AG09309 (cell line): ENCODE measurements around the gene ARHGAP20.

ENCODE experiments used
- DNase-seq: peaks from one replicate; pipeline ENCODE4 v3.0.0-alpha.2; 2010; ENCODE audit warnings: low read depth
- H3K4me3 ChIP-seq: 2 replicates; pipeline ENCODE4 v1.5.1; 2011; ENCODE audit warnings: mild to moderate bottlenecking, low read depth, low read length, moderate library complexity; ENCODE audit not compliant: control insufficient read depth
- TF ChIP-seq, protein P1 (sequence below): IDR thresholded peaks from 2 replicates; pipeline ENCODE4 v1.5.1; 2011; ENCODE audit warnings: mild to moderate bottlenecking, low read depth, low read length, inconsistent platforms; ENCODE audit not compliant: insufficient read depth, control insufficient read depth; ENCODE audit errors: missing control alignments

The ARHGAP20 gene

DNA sequence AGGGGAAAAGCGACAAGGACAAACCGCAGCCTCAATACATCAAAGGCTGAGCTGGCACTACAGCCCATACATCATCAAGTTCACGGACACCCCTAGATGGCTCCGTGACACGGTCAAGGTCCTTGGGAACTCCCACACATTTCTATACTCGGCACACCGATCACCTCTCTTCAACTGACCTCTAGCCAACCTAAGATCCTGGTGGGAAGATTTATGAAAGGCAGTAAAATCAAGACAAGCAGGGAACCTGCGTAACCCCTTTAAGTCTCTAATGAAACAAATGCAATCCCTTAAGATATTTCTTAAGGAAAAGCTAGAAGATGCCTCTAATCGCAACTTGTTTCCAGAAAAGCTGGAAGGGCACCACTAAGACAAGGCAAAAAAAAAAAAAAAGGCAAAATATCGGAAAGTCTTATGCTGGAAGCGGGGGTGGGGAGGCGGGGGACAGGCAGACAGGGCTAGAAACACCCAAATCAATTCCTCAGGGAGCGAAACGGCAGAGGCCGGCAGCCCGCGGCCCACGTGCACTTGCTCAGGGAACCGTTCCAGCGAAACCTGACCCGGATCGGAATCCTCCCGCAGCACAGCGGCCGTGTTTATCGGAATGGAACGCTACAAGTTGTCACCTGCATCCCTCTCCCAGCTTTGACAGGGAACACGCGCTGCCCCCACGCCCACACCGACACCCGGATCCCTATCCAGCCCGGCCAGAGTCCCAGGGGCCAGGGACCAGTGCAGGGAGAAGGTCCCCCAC is 1.4 kb downstream of the ARHGAP20 start:
- no peak for DNase-seq
- H3K4me3 ChIP-seq = peak overlapping the region; percentile 68

DNA sequence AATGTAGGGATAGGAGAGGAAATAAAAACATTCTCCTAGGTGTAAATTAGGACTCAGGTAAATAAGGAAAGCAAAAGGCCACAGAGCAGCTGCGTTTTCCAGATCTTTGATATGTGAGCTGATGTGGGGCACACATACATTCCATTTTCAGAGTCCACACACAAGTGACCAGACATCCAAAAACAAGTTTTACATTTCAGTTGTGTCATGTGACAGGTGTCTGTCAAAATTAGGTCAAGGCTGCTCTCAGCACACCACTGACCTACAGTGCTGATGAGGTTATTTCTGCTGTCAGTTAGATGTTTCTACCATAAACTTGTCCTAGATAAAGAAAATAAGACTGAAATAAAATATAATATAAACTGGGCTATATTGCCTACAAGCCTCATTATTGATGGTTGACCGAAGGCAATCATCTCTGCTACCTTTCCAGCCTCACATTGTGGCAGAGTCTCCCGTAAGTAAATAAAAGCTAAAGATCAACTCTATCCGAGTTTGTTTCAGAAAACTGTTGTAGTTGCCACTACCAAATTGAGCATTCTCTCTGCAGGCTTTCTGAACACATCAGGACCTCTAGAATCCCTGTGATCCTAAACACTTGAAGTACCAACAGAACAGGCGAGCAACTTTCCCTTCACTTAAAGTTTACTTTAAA is 7.9 kb downstream of the ARHGAP20 start:
- H3K4me3 ChIP-seq = no peak overlapping the region
- TF ChIP-seq, protein P1, sequence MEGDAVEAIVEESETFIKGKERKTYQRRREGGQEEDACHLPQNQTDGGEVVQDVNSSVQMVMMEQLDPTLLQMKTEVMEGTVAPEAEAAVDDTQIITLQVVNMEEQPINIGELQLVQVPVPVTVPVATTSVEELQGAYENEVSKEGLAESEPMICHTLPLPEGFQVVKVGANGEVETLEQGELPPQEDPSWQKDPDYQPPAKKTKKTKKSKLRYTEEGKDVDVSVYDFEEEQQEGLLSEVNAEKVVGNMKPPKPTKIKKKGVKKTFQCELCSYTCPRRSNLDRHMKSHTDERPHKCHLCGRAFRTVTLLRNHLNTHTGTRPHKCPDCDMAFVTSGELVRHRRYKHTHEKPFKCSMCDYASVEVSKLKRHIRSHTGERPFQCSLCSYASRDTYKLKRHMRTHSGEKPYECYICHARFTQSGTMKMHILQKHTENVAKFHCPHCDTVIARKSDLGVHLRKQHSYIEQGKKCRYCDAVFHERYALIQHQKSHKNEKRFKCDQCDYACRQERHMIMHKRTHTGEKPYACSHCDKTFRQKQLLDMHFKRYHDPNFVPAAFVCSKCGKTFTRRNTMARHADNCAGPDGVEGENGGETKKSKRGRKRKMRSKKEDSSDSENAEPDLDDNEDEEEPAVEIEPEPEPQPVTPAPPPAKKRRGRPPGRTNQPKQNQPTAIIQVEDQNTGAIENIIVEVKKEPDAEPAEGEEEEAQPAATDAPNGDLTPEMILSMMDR = no peak
- no peak for DNase-seq

More for the DNA sequence above, 1.4 kb downstream of the ARHGAP20 start:
- TF ChIP-seq, protein P1 = no peak

DNA sequence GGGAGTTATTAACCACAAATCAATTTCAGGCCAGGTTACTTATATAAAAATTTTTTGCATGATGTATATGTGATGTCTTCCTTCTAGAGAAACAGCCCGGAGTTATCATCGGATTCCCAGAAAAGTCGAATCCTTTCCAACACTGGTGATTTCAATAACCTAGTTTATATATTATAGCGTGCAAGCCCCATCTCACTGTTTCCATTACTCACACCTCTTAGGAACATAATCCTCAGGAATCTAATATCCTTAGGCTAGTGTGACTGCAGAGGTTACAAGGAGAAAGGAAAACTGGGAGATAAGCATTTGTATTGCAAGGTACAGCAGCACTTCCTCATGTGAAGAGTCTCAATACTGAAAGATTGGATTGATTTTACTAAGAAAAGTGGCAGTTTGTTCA is 20.3 kb downstream of the ARHGAP20 start:
- no peak for DNase-seq
- TF ChIP-seq, protein P1 = no peak
- H3K4me3 ChIP-seq = no peak overlapping the region

DNA sequence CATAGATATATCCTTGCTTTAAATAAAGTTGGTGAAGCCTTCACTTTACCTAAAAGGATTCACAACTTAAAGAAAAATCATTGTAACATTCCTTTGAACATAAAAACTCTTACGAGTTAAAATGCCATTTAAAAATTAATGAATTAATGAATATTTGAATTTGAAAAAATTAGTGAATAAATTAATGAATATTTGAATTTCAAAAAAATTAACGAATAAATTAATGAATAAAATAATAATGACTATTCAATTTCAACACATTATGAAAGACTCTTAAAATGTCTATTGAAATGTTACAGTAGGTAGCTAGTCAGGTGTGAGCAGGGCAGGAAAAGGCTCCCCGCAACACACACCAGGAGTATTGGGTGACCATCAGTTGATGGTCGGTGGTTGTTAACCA is 22.9 kb downstream of the ARHGAP20 start:
- DNase-seq = no peak
- TF ChIP-seq, protein P1 = no peak
- H3K4me3 ChIP-seq = no peak overlapping the region

DNA sequence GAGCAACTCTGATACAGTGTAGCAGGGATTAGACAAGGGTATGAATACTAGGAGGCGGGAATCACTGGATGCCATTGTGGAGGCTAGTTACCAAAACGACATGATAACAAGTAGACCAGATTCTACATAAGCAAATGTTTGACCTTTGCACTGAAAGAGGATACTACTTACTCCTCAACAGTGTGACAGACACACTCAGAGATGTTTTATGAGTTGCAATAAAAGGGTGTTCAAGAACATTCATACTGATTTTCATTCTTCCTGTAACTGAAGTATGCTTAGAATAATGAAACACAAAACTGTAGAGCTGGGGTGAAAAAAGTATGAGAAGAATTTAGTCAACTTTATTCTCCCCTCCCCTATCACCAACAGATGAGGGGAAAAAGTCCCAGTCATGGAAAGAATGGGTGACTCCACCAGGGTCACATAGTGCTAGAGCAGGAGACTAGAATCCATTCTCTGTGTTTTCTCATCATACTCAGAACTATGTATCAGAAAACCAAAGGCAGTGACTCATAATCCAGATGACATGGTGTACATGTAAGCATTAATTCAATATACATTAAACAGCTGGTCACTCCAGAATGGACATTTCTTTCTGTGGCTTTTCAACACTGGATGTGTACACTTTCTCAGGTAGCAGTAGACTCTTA is 32.8 kb downstream of the ARHGAP20 start:
- TF ChIP-seq, protein P1 = no peak
- no peak for DNase-seq
- H3K4me3 ChIP-seq = no peak overlapping the region

DNA sequence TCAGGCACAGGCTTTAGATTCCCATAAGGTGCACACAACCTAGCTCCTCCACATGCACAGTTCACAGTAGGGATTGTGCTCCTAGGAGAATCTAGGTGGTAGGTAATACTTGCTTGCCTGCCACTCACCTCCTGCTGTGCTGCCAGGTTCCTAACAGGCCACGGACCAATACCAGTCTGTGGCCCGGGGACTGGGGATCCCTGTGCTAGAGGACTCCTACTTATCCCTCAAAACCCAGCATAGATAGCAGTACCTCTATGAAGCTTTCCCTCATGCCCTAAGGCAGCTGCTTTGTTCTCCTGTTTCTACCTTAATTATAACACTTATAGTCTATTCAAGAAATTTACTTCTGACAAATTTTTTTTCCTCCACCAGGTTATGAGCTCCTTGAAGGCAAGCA is 36.7 kb downstream of the ARHGAP20 start:
- H3K4me3 ChIP-seq = no peak overlapping the region
- DNase-seq = no peak
- TF ChIP-seq, protein P1 = no peak
